Transverse colon (tissue), 4 donors: Measurements from ENCODE around the gene NLRC5.

Experiments used
- EP300 ChIP-seq: sonication (generic); formaldehyde crosslinking; IDR thresholded peaks from one replicate; pipeline ENCODE4 v1.6.1; 2017; ENCODE audit warnings: antibody characterized with exemption, low read depth
- POLR2A ChIP-seq: fragments of 450-650 bp; IDR thresholded peaks from one replicate; pipeline ENCODE4 v1.6.1; 2016; ENCODE audit warnings: antibody characterized with exemption, mild to moderate bottlenecking, moderate library complexity
- POLR2AphosphoS5 ChIP-seq, 3 donors: sonication (generic); formaldehyde crosslinking; IDR thresholded peaks; one replicate each; pipeline ENCODE4 v1.6.1; 2016; ENCODE audit warnings: antibody characterized with exemption in 3 of 3
- TF ChIP-seq, protein P1 (sequence below), 5 experiments: fragments of 200-600 bp in 3 of 5; fragments of 450-650 bp in 2 of 5; sonication (generic) in 3 of 5; IDR thresholded peaks; 1 replicate in 2 of 5; 2 replicates in 3 of 5; pipeline ENCODE4 v1.5.1; 2016 to 2017; ENCODE audit warnings: antibody characterized with exemption in 5 of 5, inconsistent platforms in 3 of 5, mild to moderate bottlenecking in 2 of 5, moderate library complexity in 1 of 5

DNA sequence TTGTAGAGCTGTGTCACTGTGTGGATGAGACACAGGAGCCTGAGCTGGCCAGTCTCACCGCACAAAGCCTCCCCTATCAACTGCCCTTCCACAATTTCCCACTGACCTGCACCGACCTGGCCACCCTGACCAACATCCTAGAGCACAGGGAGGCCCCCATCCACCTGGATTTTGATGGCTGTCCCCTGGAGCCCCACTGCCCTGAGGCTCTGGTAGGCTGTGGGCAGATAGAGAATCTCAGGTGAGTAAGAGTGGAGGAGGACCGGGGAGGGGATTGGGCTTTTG, 37.4 kb downstream of the NLRC5 start:
- TF ChIP-seq, protein P1, sequence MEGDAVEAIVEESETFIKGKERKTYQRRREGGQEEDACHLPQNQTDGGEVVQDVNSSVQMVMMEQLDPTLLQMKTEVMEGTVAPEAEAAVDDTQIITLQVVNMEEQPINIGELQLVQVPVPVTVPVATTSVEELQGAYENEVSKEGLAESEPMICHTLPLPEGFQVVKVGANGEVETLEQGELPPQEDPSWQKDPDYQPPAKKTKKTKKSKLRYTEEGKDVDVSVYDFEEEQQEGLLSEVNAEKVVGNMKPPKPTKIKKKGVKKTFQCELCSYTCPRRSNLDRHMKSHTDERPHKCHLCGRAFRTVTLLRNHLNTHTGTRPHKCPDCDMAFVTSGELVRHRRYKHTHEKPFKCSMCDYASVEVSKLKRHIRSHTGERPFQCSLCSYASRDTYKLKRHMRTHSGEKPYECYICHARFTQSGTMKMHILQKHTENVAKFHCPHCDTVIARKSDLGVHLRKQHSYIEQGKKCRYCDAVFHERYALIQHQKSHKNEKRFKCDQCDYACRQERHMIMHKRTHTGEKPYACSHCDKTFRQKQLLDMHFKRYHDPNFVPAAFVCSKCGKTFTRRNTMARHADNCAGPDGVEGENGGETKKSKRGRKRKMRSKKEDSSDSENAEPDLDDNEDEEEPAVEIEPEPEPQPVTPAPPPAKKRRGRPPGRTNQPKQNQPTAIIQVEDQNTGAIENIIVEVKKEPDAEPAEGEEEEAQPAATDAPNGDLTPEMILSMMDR (IDR thresholded peaks at IDR 0.05) = no peak
- TF ChIP-seq POLR2AphosphoS5 (IDR thresholded peaks at IDR 0.05) = no peak
- no peak for TF ChIP-seq POLR2A
- TF ChIP-seq EP300 = no peak
